Fibroblast of the aortic adventitia (primary cell): ENCODE measurements around the gene SEC61A2. TPM values are rescaled to one million over a fixed set of nuclear protein-coding genes. Genes with fewer than 3 reads are reported as not detected.

ENCODE experiments used
- DNase-seq: peaks from one replicate; pipeline ENCODE4 v3.0.0-alpha.2; 2010; ENCODE audit warnings: low read depth
- H3K4me3 ChIP-seq: 2 replicates; pipeline ENCODE4 v1.5.1; 2011; ENCODE audit warnings: low read depth, mild to moderate bottlenecking, control low read depth, low read length, moderate library complexity
- total RNA-seq: library from RNA; depleted of rRNA; stranded (reverse); fragments of >200 nt; gene quantifications from 2 replicates; pipeline ENCODE4 v1.2.3, GENCODE V29; 2012; ENCODE audit warnings: low replicate concordance
- TF ChIP-seq, protein P1 (sequence below): IDR thresholded peaks from 2 replicates; pipeline ENCODE4 v1.5.1; 2011; ENCODE audit warnings: mild to moderate bottlenecking, low read length, control low read depth, inconsistent platforms; ENCODE audit not compliant: insufficient read depth

SEC61A2 gene
- total RNA-seq, 1 donor, result 8.9 TPM

DNA sequence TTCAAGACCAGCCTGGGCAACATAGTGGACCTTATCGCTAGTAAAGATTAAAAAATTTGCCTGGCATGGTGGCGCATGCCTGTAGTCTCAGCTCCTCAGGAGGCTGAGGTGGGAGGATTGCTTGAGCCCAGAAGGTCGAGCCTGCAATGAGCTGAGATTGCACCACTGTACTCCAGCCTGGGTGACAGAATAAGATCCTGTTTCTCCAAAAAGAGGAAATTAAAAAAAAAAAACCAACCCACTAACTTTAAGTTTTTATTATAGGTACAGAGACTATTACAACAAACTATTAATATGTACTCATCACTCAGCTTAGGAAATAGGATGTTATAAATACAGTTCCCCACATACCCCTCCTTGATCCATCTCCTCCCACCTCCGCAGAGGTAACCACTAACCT, 30.5 kb upstream of the SEC61A2 start:
- H3K4me3 ChIP-seq, result no peak overlapping the region
- DNase-seq, result no peak
- TF ChIP-seq, protein P1, sequence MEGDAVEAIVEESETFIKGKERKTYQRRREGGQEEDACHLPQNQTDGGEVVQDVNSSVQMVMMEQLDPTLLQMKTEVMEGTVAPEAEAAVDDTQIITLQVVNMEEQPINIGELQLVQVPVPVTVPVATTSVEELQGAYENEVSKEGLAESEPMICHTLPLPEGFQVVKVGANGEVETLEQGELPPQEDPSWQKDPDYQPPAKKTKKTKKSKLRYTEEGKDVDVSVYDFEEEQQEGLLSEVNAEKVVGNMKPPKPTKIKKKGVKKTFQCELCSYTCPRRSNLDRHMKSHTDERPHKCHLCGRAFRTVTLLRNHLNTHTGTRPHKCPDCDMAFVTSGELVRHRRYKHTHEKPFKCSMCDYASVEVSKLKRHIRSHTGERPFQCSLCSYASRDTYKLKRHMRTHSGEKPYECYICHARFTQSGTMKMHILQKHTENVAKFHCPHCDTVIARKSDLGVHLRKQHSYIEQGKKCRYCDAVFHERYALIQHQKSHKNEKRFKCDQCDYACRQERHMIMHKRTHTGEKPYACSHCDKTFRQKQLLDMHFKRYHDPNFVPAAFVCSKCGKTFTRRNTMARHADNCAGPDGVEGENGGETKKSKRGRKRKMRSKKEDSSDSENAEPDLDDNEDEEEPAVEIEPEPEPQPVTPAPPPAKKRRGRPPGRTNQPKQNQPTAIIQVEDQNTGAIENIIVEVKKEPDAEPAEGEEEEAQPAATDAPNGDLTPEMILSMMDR, result no peak

DNA sequence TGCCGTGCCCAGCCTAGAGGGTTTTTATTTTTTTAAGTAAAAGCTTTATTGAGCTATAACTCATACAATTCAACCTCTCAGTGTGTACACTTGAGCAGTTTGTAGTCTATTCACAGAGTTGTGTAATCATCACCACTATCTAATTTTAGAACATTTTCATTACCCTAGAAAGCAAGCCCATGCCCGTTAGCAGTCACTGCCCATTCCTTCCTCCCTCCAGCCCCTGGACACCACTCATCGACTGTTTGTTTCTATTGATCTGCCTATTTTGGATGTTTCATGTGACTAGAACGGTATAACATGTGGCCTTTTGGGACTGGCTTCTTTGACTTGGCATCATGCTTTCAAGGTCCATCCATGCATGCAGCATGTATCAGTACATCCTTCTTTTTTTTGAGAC, 25.7 kb upstream of the SEC61A2 start:
- no peak overlapping the region for H3K4me3 ChIP-seq
- TF ChIP-seq, protein P1, result no peak
- no peak for DNase-seq

GRCh38 chr10:12107781-12108180, 21.7 kb upstream of the SEC61A2 start:
- TF ChIP-seq, protein P1, result no peak
- no peak overlapping the region for H3K4me3 ChIP-seq
- no peak for DNase-seq

GRCh38 chr10:12109286-12109685, 20.2 kb upstream of the SEC61A2 start:
- TF ChIP-seq, protein P1, result no peak
- H3K4me3 ChIP-seq, result no peak overlapping the region
- DNase-seq, result no peak

GRCh38 chr10:12111528-12111927, 17.9 kb upstream of the SEC61A2 start:
- no peak overlapping the region for H3K4me3 ChIP-seq
- TF ChIP-seq, protein P1, result no peak
- DNase-seq, result no peak

- no peak overlapping the region for H3K4me3 ChIP-seq
- no peak for DNase-seq
- TF ChIP-seq, protein P1, result no peak
Measured at GRCh38 chr10:12113627-12114026, 15.8 kb upstream of the SEC61A2 start.

- TF ChIP-seq, protein P1, result no peak
- no peak for DNase-seq
- no peak overlapping the region for H3K4me3 ChIP-seq
Measured at GRCh38 chr10:12121673-12122072, 7.8 kb upstream of the SEC61A2 start.
